NCI-H2196 treated with DMSO at 0.1 percent for 48 hours (cell line): ENCODE data around the gene ATP6V0E2.
"Not testable (repeated sequence)": the region's sequence is repeated elsewhere in the genome, so short reads cannot be mapped to it uniquely, and the experiment has no call there.

Experiments
- DNase-seq: peaks from one replicate; lab custom pipeline; 2025; ENCODE audit not compliant: unreplicated experiment; lab: John Stamatoyannopoulos, UW

ATP6V0E2 gene

GRCh38 chr7:149873074-149873969, at the start of gene ATP6V0E2:
TSS of gene ATP6V0E2 (plus strand) at chr7:149873969. CDS start at chr7:149874066, 97 bp downstream.
- peak; percentile 90 for DNase-seq

- DNase-seq, result no peak
Observed at GRCh38 chr7:149824301-149824741, 49.4 kb upstream of the ATP6V0E2 start.

DNA sequence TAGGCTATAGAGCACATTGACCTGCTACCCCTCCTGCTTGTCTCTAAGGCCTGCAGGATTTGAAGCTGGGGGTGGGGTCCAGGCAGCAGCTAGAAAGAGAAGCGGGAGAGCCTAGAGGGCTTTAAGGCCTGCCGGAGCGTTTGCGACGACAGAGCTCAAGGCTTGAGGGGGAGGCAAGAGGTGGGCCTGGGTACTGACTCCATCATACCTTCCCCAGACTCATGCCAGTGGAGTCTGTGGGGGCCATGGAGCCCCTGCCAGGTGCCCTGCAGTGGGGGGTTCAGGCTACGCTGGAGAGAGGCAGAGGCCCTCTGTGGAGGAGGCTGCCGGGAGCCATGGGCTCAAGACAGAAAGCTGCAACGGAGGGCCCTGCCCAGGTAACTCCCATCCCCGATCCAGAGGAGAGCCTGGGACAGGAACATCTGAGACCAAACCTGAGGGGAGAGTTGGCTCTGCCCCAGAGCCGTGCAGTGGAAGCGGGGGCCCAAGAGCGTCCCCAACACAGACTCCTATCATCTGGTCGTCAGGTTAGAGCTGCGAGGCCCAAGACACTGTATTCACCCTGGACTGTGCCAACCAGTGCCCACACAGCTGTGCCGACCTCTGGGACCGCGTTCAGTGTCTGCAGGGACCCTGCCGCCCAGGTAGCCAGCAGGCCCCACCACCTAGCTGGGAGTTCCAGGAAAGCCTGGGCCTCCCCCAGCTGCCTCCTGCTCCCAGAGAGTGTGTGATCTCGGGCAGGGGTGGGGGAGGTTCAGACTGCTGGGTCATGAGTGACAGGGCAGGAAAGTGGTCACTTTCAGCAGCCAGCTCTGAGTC, 48.8 kb upstream of the ATP6V0E2 start:
- no peak for DNase-seq

DNA sequence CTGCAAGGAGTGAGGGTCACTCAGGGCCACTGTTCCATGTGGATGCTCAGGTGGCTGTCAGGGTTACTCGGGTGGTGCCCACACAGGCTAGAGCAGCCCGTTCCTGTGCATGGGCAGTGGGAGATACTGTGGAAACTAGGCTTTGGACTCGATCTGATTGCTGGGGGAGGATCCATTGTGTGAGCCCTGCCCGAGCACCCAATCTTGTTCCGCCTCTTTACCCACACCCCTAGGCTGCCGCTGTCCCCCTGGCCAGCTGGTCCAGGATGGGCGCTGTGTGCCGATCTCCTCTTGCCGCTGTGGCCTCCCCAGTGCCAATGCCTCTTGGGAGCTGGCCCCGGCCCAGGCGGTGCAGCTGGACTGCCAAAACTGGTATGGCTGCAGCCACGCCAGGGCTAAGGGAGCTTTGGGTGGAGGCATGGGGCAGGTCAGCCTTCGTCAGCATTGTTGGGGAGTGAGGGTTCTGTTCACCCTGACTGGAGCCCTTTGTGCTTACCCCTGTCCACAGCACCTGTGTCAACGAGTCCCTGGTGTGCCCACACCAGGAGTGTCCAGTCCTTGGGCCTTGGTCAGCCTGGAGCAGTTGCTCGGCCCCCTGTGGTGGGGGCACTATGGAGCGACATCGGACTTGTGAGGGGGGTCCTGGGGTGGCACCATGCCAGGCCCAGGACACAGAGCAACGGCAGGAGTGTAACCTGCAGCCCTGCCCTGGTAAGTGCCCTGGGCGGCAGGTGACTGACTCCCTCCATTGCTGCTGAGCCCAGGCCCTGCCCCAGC, 48.0 kb upstream of the ATP6V0E2 start:
- DNase-seq, result no peak

DNA sequence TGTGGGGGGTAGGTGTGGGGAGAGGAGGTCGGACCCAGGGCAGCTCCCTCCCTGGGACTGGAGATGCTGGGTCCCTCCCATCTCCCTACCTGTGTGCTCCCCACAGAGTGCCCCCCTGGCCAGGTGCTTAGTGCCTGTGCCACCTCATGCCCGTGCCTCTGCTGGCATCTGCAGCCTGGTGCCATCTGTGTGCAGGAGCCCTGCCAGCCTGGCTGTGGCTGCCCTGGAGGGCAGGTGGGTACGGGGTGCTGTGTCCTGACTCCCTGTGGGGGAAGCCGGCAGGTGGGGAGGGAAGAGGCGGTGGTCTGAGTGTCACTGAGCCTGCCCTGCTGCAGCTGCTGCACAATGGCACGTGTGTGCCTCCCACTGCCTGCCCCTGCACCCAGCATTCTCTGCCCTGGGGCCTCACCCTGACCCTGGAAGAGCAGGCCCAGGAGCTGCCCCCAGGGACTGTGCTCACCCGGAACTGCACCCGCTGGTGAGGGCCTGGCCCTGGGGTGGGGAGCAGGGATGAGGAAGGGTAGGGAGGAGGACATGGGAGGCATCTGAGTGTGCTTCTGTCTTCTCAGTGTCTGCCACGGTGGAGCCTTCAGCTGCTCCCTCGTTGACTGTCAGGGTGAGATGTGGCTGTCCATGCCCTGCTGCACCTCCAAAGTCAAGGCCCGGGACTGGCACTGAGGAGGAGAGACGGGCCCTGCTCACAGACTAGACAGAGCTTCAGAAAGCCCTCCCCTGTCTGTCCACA, 47.3 kb upstream of the ATP6V0E2 start:
- DNase-seq, result no peak

DNA sequence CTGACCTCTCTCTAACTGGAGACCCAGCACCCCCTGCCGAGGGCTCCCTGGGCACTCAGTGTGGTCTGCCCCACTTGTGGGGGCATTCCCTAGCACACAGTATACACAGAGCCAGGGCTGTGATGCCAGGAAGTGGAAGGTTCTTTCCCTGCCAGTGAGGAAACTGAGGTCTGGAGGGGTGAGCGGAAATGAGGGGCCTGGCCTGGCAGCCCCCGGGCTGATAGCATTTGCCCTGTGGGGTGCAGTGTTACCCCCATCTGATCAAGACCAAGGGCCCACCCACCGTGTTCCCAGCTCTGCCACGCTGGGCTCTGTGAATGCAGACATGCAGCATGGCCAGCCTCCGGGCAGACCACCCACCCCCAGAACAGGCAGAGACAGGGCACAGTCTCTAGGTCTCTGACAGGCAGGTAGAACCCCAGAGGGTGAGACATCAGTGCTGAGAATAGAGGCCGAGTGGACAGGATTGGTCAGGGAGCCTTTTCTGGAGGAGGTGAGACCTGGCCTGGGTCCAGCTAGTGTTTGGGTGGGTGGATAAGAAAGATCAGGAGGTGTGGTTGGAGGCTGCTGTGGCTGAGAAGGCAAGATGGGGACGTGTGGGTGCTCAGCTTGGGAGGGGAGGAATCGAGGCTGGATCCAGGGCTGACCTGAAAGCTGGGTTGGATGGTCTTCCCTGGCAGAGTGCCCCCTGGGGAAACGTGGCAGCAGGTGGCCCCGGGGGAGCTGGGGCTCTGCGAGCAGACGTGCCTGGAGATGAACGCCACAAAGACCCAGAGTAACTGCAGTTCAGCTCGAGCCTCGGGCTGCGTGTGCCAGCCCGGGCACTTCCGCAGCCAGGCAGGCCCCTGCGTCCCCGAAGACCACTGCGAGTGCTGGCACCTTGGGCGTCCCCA, 46.4 kb upstream of the ATP6V0E2 start:
- DNase-seq, result no peak

DNA sequence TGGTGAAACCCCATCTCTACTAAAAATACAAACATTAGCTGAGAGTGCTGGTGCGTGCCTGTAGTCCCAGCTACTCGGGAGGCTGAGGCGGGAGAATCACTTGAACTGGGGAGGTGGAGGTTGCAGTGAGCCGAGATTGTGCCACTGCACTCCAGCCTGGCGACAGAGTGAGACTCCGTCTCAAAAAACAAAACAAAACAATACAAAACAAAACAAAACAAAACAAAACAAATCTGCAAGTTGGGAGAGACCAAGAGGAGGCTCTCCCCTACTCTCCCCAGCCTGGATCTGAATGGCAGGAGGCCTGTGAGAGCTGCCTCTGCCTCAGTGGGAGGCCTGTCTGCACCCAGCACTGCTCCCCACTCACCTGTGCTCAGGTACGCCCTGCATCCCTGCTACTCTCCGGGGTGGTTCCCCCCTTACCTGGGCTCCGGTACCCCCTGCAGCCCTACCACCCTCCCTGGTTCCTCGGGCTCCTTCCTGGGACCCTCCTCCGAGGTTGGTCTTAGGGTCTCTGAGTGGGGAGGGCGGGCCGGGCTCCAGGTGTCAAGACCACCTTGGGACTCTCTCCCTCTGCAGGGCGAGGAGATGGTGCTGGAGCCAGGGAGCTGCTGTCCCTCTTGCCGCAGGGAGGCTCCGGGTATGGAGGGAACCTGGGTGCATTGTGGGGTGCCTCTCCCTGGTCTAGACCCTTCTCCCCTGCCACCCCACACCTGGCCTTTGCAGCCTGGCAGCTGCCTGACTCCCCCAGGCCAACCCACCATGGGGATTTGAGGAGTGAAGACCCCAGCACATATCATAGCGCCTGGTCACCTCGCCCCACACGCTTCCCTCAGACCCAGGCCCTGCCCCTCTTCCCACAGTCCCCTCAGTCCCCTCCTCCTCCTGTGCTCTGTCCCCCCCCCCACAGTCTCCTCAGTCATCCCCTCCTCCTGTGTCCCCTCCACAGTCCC, 45.1 kb upstream of the ATP6V0E2 start:
- DNase-seq, result no peak

DNA sequence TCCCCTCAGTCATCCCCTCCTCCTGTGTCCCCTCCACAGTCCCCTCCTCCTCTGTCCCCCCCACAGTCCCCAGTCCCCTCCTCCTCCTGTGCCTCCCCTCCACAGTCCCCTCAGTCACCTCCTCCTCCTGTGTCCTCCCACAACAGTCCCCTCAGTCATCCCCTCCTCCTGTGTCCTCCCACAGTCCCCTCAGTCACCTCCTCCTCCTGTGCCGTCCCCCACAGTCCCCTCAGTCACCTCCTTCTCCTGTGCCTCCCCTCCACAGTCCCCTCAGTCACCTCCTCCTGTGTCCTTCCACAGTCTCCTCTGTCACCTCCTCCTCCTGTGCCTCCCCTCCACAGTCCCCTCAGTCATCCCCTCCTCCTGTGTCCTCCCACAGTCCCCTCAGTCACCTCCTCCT, 43.2 kb upstream of the ATP6V0E2 start:
- DNase-seq, result not testable (repeated sequence)

DNA sequence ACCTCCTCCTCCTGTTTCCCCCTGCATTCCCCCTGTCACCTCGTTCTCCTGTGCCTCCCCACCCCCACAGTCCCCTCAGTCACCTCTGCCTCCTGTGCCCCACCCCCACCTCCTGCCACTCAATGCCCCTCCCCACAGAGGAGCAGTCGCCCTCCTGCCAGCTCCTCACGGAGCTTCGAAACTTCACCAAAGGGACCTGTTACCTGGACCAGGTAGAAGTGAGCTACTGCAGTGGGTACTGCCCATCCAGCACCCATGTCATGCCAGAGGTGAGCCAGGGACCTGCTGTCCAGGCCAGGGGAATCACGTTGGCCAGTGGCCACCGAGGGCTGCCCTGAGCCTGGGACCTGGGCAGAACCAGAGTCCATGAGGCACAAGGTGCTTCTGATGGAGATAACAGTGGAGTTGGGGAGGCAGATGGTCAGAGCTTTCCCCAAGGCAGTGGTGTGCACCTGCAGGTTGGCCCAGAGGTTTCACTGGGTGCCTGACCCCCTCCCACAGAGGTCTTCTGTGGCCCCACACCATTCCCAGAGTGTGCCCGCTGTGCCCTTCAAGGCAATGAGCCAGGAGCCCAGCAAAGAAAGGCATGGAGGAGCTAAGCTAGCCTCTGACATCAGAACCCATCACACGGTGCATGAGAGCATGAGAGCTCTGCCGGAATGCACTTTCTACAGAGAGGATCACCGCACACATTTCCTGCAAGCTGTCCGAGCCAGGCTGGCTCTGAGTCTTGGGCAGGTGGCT, 42.6 kb upstream of the ATP6V0E2 start:
- DNase-seq, result no peak

DNA sequence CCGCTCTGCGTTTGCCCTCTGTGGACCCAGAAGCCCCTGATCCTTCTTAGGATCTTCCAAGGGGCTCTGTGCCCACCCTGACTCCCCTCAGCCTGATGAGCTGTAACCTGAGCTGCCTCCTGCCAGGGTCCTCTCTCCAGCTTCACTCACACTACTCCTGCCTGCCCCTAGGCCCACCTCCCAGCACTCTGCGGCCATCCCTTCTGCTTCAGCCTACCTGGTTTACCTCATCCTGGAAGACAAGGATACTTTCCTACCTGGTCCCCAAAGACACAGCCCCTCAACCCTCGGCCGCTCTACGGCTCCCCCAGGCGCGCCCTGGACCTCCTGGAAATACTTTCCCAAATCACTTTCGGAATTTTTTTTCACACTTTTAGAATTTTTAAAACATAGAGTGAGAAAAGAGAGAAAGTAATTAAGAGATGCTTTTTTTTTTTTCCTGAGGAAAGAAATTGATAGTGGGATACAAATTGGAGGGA, 42.0 kb upstream of the ATP6V0E2 start:
- DNase-seq, result no peak

GRCh38 chr7:149832332-149833041, 41.3 kb upstream of the ATP6V0E2 start:
- DNase-seq, result no peak

- no peak for DNase-seq
Observed at GRCh38 chr7:149833495-149834130, 40.2 kb upstream of the ATP6V0E2 start.

GRCh38 chr7:149834601-149835000, 39.2 kb upstream of the ATP6V0E2 start:
- DNase-seq, result no peak

- no peak for DNase-seq
Observed at GRCh38 chr7:149836434-149836833, 37.3 kb upstream of the ATP6V0E2 start.

GRCh38 chr7:149837564-149838223, 36.1 kb upstream of the ATP6V0E2 start:
- no peak for DNase-seq
